IMR-90 (cell line): ENCODE data around the gene TCF3.

Source experiments
- FOS ChIP-seq: fragments of 150-350 bp; IDR thresholded peaks from 2 replicates; pipeline ENCODE4 v1.6.1; 2016; ENCODE audit warnings: low read depth, low read length
- MAFK ChIP-seq: IDR thresholded peaks from 2 replicates; pipeline ENCODE4 v1.6.1; 2012; ENCODE audit warnings: low read depth, low read length, improper control_type of control experiment
- MXI1 ChIP-seq: IDR thresholded peaks from 2 replicates; pipeline ENCODE4 v1.6.1; 2012; ENCODE audit warnings: low read depth, mild to moderate bottlenecking, low read length, moderate library complexity, borderline replicate concordance
- NFE2L2 ChIP-seq: fragments of 150-350 bp; IDR thresholded peaks from 2 replicates; pipeline ENCODE4 v1.6.1; 2016; ENCODE audit warnings: low read depth, mild to moderate bottlenecking, low read length
- POLR2A ChIP-seq: IDR thresholded peaks from 2 replicates; pipeline ENCODE4 v1.6.1; 2012; ENCODE audit warnings: mild to moderate bottlenecking, low read depth, low read length
- RAD21 ChIP-seq: IDR thresholded peaks from 2 replicates; pipeline ENCODE4 v1.6.1; 2012; ENCODE audit warnings: low read length, improper control_type of control experiment
- RCOR1 ChIP-seq: IDR thresholded peaks from 2 replicates; pipeline ENCODE4 v1.6.1; 2012; ENCODE audit warnings: mild to moderate bottlenecking, low read length, improper control_type of control experiment; ENCODE audit not compliant: insufficient replicate concordance
- RFX5 ChIP-seq: IDR thresholded peaks from 2 replicates; pipeline ENCODE4 v1.8.0; 2012; ENCODE audit warnings: low read depth, mild to moderate bottlenecking, low read length, moderate library complexity
- SMC3 ChIP-seq: fragments of 150-350 bp; IDR thresholded peaks from 2 replicates; pipeline ENCODE4 v1.6.1; 2016; ENCODE audit warnings: low read depth, mild to moderate bottlenecking, antibody characterized with exemption, low read length, moderate library complexity
- TF ChIP-seq, protein P1 (sequence below): conservative IDR thresholded peaks from 2 replicates; pipeline ENCODE4 v1.5.1; 2012; ENCODE audit warnings: mild to moderate bottlenecking, low read depth, low read length, improper control_type of control experiment
- TF ChIP-seq, protein P2 (sequence below): fragments of 150-350 bp; IDR thresholded peaks from 2 replicates; pipeline ENCODE4 v1.6.1; 2016; ENCODE audit warnings: low read depth, mild to moderate bottlenecking, low read length, moderate library complexity, borderline replicate concordance

DNA sequence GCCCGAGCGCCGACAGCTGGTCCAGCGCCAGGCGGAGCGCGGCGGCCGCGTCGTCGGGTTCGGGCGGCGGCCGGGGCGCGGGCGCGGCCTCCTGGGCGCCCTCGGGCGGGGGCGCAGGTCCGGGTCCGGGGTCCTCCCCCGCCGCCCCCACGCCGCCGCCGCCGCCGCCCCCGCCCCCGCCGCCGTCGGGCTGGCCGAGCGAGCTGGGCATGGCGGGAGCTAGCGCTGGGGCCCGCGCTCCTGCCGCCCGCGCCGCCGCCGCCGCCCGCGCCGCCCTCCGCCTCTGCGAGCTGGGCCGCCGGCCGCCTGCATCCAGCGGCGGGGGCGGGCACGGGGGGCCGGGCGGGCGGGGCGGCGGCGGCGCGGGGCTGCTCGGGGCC lies 84.6 kb downstream of the TCF3 start:
- TF ChIP-seq, protein P1, sequence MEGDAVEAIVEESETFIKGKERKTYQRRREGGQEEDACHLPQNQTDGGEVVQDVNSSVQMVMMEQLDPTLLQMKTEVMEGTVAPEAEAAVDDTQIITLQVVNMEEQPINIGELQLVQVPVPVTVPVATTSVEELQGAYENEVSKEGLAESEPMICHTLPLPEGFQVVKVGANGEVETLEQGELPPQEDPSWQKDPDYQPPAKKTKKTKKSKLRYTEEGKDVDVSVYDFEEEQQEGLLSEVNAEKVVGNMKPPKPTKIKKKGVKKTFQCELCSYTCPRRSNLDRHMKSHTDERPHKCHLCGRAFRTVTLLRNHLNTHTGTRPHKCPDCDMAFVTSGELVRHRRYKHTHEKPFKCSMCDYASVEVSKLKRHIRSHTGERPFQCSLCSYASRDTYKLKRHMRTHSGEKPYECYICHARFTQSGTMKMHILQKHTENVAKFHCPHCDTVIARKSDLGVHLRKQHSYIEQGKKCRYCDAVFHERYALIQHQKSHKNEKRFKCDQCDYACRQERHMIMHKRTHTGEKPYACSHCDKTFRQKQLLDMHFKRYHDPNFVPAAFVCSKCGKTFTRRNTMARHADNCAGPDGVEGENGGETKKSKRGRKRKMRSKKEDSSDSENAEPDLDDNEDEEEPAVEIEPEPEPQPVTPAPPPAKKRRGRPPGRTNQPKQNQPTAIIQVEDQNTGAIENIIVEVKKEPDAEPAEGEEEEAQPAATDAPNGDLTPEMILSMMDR = no peak
- no peak for TF ChIP-seq POLR2A
- TF ChIP-seq MAFK = no peak
- TF ChIP-seq FOS = no peak
- no peak for TF ChIP-seq NFE2L2
- TF ChIP-seq MXI1 = no peak
- no peak for TF ChIP-seq RCOR1
- no peak for TF ChIP-seq SMC3
- TF ChIP-seq RAD21 = no peak
- TF ChIP-seq RFX5 = no peak
- TF ChIP-seq, protein P2, sequence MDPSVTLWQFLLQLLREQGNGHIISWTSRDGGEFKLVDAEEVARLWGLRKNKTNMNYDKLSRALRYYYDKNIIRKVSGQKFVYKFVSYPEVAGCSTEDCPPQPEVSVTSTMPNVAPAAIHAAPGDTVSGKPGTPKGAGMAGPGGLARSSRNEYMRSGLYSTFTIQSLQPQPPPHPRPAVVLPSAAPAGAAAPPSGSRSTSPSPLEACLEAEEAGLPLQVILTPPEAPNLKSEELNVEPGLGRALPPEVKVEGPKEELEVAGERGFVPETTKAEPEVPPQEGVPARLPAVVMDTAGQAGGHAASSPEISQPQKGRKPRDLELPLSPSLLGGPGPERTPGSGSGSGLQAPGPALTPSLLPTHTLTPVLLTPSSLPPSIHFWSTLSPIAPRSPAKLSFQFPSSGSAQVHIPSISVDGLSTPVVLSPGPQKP = no peak
